GM12891 (cell line): ENCODE data around the gene CDCP2.

ENCODE experiments used
- DNase-seq: peaks from one replicate; pipeline ENCODE4 v3.0.0; 2011; ENCODE audit warnings: low spot score; ENCODE audit not compliant: insufficient read length
- FAIRE-seq: peaks from 2 replicates; lab custom pipeline; 2011; peaks lifted over from hg19 to GRCh38; lab: Jason Lieb, UNC
- PAX5 ChIP-seq: IDR thresholded peaks from 2 replicates; pipeline ENCODE4 v1.6.1; 2011; ENCODE audit warnings: low read length, moderate library complexity, mild to moderate bottlenecking; ENCODE audit not compliant: insufficient read depth, severe bottlenecking
- POLR2A ChIP-seq: IDR thresholded peaks from 2 replicates; pipeline ENCODE4 v1.6.1; 2011; ENCODE audit warnings: low read depth, low read length, control low read depth
- POLR2AphosphoS5 ChIP-seq: IDR thresholded peaks from 2 replicates; pipeline ENCODE4 v1.6.1; 2011; ENCODE audit warnings: low read depth, low read length, control low read depth
- POU2F2 ChIP-seq: IDR thresholded peaks from 2 replicates; pipeline ENCODE4 v1.6.1; 2011; ENCODE audit warnings: low read depth, mild to moderate bottlenecking, control low read depth, low read length, moderate library complexity
- SPI1 ChIP-seq: IDR thresholded peaks from 2 replicates; pipeline ENCODE4 v1.6.1; 2011; ENCODE audit warnings: low read depth, low read length, control low read depth
- TAF1 ChIP-seq: IDR thresholded peaks from 2 replicates; pipeline ENCODE4 v1.6.1; 2011; ENCODE audit warnings: low read depth, low read length, control low read depth

The CDCP2 gene

DNA sequence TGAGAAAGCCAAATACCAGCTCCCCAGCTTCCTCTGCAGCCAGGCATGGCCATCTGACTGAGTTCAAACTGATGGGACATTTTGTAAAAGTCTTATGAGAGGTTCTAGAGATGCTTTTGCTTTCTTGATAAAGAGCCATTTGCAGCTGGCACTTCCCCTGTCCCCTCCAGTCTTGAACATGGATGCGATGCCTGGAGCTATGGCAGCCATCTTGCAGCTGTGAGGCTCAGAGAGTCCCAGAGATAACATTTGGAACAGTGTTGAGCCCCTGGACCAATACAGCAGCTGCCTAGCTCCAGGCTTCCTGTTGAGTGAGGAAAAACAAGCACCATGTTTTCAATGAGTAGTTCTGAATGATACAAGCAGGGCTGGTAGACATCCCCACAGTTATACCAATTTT, 13.8 kb downstream of the CDCP2 start:
- TF ChIP-seq SPI1 (no peak), PAX5 (no peak), POLR2A (no peak), POLR2AphosphoS5 (no peak), TAF1 (no peak), POU2F2 (no peak)
- DNase-seq (no peak), FAIRE-seq (no peak)

DNA sequence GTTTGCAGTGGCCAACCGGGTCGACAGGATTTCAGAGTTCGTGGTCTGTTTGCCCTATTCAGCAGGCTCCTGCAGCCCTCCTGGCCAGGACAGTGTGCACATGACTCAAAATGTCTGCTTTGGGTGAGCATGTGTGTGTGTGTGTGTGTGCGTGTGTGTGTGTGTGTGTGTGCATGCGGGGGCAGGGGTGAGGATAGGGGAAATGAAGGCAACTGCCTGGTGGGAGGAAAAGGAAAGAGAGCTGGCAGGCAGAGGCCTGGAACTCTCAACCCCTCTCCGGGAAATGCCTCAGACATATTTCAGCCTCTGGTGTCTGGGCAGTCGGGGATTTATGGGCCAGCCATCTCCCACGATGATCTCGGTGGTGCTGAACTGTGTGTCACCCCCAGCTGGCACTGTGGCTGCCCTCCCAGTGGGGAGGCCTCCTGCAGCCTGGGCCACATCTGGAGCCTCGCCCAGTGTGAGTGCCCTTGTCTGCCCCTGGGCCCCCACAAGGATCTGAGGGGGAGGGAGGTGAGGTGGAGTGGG, 15.2 kb downstream of the CDCP2 start:
- FAIRE-seq (no peak), DNase-seq (no peak)
- TF ChIP-seq PAX5 (no peak), POLR2AphosphoS5 (no peak), POLR2A (no peak), POU2F2 (no peak), SPI1 (no peak), TAF1 (no peak)

DNA sequence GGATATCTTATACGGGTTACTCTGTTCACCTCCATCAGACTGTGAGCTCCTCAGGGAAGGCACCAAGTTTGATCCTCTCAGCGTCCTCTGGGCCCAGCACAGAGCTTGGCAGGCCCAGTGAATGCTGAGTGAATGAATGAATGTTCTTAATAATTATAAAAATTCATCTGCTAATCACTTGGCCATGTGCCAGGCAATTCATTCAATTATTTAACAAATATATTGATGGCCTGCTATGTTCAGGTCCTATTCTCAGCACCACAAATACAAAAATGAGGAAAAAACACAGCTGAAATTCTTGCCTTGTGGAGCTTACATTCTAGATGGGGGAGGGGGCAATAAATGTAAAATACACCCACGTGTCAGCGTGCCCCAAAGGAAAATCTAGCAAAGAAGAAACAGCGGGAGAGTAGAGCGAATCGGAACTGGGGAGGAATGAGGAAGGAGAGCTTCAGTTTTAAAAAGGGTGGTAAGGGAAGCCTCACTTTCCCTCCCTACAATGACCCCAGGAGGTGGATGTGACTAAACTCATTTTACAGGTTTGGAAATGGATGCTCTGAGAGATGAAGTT, 15.8 kb downstream of the CDCP2 start:
- FAIRE-seq (no peak), DNase-seq (no peak)
- TF ChIP-seq POU2F2, result no peak
- no peak for TF ChIP-seq PAX5
- no peak for TF ChIP-seq SPI1

DNA sequence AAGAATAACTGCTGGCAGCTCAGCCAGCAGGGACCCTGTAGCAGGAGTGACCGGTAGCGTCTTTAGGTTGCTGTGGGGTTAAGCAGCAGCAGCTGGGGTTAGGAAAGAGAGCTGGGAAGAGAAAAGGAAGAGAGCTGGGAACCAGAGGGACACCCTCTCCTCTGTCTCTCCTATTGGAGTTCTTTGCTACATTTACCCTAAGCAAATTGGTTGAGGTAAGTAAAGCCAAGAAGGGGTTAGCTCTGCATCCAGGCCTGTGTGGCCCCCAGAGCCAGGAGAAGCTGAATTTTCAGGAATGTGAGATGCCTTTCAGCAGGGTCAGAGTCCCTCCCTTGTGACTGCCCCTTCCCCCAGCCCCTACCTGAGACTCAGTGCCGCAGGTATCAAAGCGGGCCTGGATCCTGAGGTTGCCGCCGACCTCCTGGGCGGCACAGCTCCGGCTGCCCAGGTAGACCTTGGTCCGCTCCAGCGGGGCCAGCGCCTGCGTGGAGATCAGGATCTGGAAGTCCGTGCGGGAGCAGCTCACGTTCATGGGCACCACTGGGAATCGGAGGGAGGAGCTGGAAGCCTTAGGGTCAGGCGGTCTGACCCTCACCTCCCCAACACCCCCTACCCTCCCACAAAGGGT, 16.4 kb downstream of the CDCP2 start:
- DNase-seq (no peak), FAIRE-seq (no peak)
- no peak for TF ChIP-seq POLR2A
- TF ChIP-seq SPI1, result no peak
- TF ChIP-seq TAF1, result no peak
- TF ChIP-seq POLR2AphosphoS5, result no peak

DNA sequence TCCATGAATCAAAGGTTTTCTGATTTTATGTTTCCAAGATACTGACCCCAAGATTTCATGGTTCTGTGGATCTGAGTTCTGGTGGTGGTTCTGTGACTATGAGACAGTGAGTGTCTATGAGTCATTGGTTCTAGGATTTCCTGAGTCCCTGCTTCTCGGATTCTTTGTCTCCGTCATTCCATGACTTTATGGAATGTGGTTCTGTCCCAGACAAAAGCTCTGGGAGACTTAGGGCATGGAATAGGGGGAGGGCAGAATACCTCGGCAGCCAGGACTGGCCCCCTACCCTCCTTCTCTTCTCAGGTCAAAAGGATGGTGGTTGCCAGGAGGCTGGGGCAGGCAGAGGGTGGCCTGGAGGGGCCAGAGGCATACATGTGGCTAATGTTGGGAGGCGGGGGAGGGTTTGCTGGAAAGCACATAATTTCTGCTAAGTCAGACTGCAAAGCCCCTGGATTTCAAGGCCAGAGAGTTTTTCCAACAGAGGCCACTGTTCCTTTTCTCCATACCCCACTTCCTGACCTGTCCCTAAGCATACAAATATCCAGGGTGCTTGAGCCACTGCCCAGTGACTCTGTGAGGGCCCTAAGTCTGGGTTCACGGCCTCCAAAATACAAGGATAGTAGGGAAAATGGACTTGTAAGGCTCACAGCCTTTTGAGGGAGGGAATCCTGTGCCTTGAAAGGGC, 17.2 kb downstream of the CDCP2 start:
- no peak for DNase-seq
- FAIRE-seq, result no peak
- TF ChIP-seq POLR2A (no peak), TAF1 (no peak), POLR2AphosphoS5 (no peak), PAX5 (no peak), SPI1 (no peak), POU2F2 (no peak)

DNA sequence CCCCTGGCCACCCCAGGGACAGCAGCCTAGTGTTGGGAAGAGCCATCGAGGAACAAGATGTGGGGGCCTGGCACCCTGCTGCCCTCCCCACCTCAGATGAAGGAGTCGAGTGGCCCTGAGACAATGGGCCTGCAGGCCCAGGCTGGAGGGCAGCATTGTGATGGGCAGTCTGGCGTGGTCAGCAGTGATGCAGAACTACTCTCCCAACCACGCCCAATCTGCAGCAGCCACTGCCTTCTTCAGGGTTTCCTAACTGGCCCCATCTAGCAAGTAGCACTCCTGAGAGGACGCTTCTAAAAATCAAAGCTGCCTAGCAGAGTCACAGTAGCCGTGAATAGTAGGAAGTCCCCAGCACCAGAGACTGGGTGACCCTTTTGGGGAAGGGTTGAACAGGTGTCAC, 18.5 kb downstream of the CDCP2 start:
- FAIRE-seq (no peak), DNase-seq (no peak)
- TF ChIP-seq PAX5, result no peak
- TF ChIP-seq POLR2AphosphoS5, result no peak
- TF ChIP-seq POLR2A, result no peak
- TF ChIP-seq TAF1, result no peak

DNA sequence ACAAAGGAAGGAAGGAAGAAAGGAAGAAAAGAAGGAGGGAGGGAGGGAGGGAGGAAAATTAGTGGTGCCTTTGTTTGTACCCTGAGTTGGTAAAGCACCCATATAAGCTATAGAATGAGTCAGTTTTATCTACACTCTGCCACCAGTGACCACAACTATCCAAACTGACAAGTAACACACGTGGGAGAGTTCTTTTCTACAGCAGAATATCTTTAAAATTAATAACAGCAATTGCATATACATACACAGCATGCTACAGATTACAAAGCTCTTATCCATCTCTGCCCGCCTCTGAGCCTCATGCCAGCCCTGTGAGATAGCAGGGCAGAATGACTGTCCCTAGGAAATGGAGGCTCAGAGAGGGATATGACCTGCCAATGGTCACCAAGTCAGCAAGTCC, 20.3 kb downstream of the CDCP2 start:
- no peak for DNase-seq
- no peak for FAIRE-seq
- TF ChIP-seq PAX5 (no peak), POU2F2 (no peak), SPI1 (no peak), POLR2AphosphoS5 (no peak), POLR2A (no peak), TAF1 (no peak)

DNA sequence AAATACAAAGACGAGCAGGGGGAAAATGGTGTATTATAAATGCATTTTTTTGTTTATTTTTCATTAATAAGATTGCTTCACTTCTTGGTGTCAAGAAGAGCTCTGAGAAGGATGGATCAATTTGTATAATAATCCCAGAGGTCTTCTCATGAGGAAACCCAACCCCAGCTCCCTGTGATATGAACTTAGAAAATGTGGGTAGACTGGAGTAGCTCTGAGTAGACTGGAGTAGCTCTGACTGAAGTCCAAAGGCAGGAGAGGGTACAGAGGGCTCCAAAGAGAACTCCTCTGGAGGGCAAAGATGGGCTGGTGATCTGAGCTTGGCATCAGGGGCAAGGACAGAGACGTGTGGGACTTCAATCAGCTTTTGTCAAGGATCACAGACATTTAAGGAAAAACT, 21.4 kb downstream of the CDCP2 start:
- TF ChIP-seq POU2F2 (no peak), POLR2AphosphoS5 (no peak), TAF1 (no peak), POLR2A (no peak), PAX5 (no peak), SPI1 (no peak)
- FAIRE-seq (no peak), DNase-seq (no peak)

DNA sequence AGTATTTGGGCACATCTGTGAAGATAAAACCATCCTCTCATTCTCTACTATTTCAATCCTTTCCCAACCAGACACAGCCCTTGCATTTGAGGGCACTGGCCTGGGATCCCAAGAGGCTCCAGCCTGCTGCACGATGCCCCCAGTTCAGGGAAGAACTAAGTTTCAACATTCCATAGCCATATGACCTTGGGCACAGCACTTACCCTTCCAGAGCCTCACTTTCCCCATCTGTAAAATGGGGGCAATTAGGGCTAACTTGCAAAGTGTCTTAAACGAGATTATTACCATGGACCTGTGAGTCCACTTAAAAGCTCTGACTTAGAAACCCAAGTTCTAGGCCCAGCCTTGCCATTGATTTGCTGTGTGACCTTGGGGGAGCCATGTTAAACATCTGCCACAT, 22.9 kb downstream of the CDCP2 start:
- TF ChIP-seq PAX5 (no peak), POLR2AphosphoS5 (no peak), SPI1 (no peak), TAF1 (no peak), POLR2A (no peak), POU2F2 (no peak)
- DNase-seq (no peak), FAIRE-seq (no peak)

DNA sequence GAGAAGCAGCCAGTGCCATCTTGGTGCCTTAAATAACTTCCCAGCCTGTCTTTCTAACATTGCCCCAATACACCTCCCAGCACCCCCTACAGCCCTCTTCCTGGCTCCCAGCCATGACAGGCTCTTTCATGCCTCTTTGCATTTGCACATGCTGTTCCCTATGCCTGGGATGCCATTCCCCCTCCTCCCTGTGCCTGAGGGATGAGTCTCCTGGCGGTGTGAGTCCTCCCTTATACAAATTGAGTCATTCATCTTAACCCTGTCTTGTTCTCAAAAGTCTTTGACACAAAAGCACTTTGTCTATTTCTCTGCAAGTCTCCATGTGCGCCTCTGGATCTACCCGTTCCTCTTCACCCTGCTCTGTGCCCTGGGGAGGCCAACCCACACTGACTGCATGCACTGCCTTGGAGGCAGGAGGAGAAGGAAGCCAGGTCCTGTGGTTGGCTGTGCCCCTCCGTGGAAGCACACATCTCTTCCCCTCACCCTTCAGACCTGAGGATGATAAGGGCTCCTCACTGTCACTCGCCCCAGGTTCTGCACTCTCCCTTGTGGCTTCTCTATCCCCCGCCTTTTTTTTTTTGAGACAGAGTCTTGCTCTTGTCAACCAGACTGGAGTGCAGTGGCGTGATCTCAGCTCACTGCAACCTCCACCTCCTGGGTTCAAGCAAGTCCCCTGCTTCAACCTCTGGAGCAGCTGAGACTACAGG, 25.1 kb downstream of the CDCP2 start:
- no peak for FAIRE-seq

DNA sequence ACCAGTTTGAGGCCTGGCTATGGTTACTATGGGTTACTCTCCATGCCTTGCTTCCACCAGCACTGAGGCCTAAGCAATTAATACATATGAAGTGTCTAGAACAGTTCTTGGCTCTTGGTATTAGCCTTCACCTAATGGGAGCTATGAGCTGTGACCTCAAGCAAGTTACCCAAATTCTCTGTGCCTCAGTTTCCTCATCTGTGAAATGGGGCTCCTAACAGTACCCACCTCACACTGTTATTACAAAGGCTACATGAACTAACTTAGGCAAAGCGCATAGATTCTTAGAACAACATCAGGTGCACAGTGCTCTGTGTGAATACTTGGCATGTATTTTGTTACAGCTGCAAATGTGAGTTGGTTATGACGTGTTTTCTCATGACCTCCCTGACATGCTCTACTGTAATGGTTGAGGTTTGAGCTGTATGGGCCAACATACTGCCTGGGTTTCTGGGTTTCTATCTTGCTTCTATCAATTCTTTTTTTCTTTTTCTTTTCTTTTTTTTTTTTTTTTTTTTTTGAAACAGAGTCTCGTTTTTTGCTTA, 26.5 kb downstream of the CDCP2 start:
- DNase-seq (no peak), FAIRE-seq (no peak)
- TF ChIP-seq POLR2A (no peak), POLR2AphosphoS5 (no peak), PAX5 (no peak), TAF1 (no peak), POU2F2 (no peak), SPI1 (no peak)

More for the DNA sequence above, 25.1 kb downstream of the CDCP2 start:
- TF ChIP-seq POLR2AphosphoS5 (no peak), POLR2A (no peak), SPI1 (no peak), PAX5 (no peak), POU2F2 (no peak), TAF1 (no peak)
- no peak for DNase-seq
